Esophagus muscularis mucosa (tissue), 4 donors: ENCODE data around the gene HTT. TPM values are rescaled to one million over a fixed set of nuclear protein-coding genes. Genes with fewer than 3 reads are reported as not detected.

Experiments
- DNase-seq: peaks from one replicate; pipeline ENCODE4 v3.0.0-alpha.2; 2017; ENCODE audit errors: extremely low spot score
- H3K27ac ChIP-seq, 4 donors: fragments of 200-600 bp; sonication (generic); replicated peaks in 1 of 4; 1 replicate in 3 of 4; 2 replicates in 1 of 4; pipeline ENCODE4 v1.5.1; 2016 to 2019; ENCODE audit warnings: mild to moderate bottlenecking in 1 of 4
- H3K27me3 ChIP-seq, 4 donors: fragments of 200-600 bp; sonication (generic); one replicate each; pipeline versions ENCODE4 v1.5.1 to v1.6.0; 2016 to 2019
- H3K36me3 ChIP-seq, 4 donors: fragments of 200-600 bp; sonication (generic); one replicate each; pipeline ENCODE4 v1.5.1; 2016 to 2019
- H3K4me1 ChIP-seq, 4 donors: fragments of 200-600 bp; sonication (generic); one replicate each; pipeline ENCODE4 v1.5.1; 2016 to 2019
- H3K4me3 ChIP-seq, 4 donors: fragments of 200-600 bp; sonication (generic); 1 replicate in 2 of 4; 2 replicates in 2 of 4; pipeline ENCODE4 v1.5.1; 2016 to 2019; ENCODE audit warnings: mild to moderate bottlenecking in 4 of 4, moderate library complexity in 1 of 4
- H3K9me3 ChIP-seq, 4 donors: fragments of 200-600 bp; sonication (generic); 1 replicate in 3 of 4; 2 replicates in 1 of 4; pipeline ENCODE4 v1.5.1; 2016 to 2019
- EP300 ChIP-seq: sonication (generic); formaldehyde crosslinking; IDR thresholded peaks from one replicate; pipeline ENCODE4 v1.6.1; 2017; ENCODE audit warnings: antibody characterized with exemption
- POLR2A ChIP-seq: fragments of 450-650 bp; IDR thresholded peaks from one replicate; pipeline ENCODE4 v1.6.1; 2017; ENCODE audit warnings: antibody characterized with exemption, moderate library complexity, mild to moderate bottlenecking, low read depth
- POLR2AphosphoS5 ChIP-seq, 2 donors: sonication (generic); formaldehyde crosslinking; IDR thresholded peaks; one replicate each; pipeline ENCODE4 v1.6.1; 2017; ENCODE audit warnings: antibody characterized with exemption in 2 of 2
- WGBS: methylation state at CpG from one replicate; pipeline ENCODE4 v1.1.5; 2018; 5-methylcytosine and 5-hydroxymethylcytosine counted together
- intact Hi-C: fragments of 100-400 bp; cut with DNase I; formaldehyde crosslinking; loops from one replicate; pipeline ENCODE4 v1.15.1; 2023
- total RNA-seq, 4 donors: library from RNA; depleted of rRNA; stranded (reverse); fragments of >200 nt; gene quantifications; one replicate each; pipeline versions ENCODE4 v1.1.0 to v1.2.1, GENCODE V29; 2016
- TF ChIP-seq, protein P1 (sequence below), 3 experiments: fragments of 200-600 bp in 2 of 3; fragments of 450-650 bp in 1 of 3; sonication (generic) in 2 of 3; IDR thresholded peaks; one replicate each; pipeline ENCODE4 v1.5.1; 2017 to 2019; ENCODE audit warnings: antibody characterized with exemption in 3 of 3, mild to moderate bottlenecking in 2 of 3, moderate library complexity in 1 of 3

Gene HTT
- total RNA-seq, 4 donors from 2014 or later, result 30.2 to 65.7 (median 49.3) TPM

GRCh38 chr4:3219761-3220475 lies 145.4 kb downstream of the HTT start:
- Histone ChIP-seq H3K36me3 (peaks cover 75 to 98% (median 97%) of the 10 kb centered on the region in 4 donors), H3K4me1 (peaks cover 0 to under 1% (median 0%) of the 10 kb centered on the region in 4 donors), H3K27me3 (no peaks in the 10 kb centered on the region), H3K9me3 (no peaks in the 10 kb centered on the region), H3K27ac (no peak overlapping the region), H3K4me3 (no peak overlapping the region)
- 63% methylated on average over 9 of the region's 9 CpGs for WGBS
- DNase-seq, result no peak
- intact Hi-C loops, result no loop called here
- TF ChIP-seq EP300, result no peak
- no peak for TF ChIP-seq POLR2A
- TF ChIP-seq, protein P1, sequence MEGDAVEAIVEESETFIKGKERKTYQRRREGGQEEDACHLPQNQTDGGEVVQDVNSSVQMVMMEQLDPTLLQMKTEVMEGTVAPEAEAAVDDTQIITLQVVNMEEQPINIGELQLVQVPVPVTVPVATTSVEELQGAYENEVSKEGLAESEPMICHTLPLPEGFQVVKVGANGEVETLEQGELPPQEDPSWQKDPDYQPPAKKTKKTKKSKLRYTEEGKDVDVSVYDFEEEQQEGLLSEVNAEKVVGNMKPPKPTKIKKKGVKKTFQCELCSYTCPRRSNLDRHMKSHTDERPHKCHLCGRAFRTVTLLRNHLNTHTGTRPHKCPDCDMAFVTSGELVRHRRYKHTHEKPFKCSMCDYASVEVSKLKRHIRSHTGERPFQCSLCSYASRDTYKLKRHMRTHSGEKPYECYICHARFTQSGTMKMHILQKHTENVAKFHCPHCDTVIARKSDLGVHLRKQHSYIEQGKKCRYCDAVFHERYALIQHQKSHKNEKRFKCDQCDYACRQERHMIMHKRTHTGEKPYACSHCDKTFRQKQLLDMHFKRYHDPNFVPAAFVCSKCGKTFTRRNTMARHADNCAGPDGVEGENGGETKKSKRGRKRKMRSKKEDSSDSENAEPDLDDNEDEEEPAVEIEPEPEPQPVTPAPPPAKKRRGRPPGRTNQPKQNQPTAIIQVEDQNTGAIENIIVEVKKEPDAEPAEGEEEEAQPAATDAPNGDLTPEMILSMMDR (IDR thresholded peaks at IDR 0.05), result no peak
- no peak for TF ChIP-seq POLR2AphosphoS5 (IDR thresholded peaks at IDR 0.05)

DNA sequence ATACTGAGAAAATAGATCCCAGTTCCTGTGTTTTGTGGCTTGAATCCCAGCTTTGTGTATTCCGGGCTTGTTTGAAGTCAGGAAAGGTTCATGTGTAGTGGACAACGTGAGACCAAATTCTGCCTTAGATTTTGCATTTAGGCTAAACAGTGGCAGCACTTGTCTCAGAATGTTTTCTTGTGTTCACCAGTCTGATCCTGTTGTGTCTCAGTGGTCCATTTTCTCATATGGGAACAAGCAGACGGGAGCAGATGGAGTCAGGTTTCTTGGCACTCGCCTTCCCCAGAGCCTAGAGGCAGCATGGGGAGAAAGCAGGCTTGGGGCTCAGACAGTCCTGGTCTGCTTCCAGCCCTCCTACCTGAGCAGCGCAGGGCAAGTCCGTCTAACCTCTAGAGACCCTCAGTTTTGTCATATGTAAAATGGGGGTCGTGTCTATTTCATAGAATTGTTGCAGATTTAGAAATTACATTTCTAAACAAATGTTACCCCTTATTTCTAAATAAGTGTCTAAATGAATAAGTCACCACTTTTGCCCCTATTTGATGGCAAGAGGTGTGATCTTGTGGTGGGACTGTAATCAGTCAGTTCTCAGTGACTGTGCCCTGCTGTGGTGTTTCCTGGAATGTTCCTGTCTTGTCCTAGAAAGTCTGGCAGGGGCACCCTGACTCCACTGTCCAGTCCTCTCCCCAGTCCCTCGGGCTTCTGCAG lies 146.1 kb downstream of the HTT start:
- Histone ChIP-seq H3K36me3 (peaks cover 68 to 98% (median 96%) of the 10 kb centered on the region in 4 donors), H3K27me3 (no peaks in the 10 kb centered on the region), H3K9me3 (no peaks in the 10 kb centered on the region), H3K4me3 (no peak overlapping the region), H3K4me1 (peaks cover 0 to 7% (median 0%) of the 10 kb centered on the region in 4 donors), H3K27ac (no peak overlapping the region)
- no peak for DNase-seq
- intact Hi-C loops, result no loop called here
- TF ChIP-seq EP300 (no peak), POLR2AphosphoS5 (IDR thresholded peaks at IDR 0.05) (no peak), POLR2A (no peak)
- TF ChIP-seq, protein P1 (IDR thresholded peaks at IDR 0.05), result no peak
- WGBS, result 83% methylated on average over 8 of the region's 8 CpGs

GRCh38 chr4:3221184-3221494 lies 146.7 kb downstream of the HTT start:
- DNase-seq, result no peak
- Histone ChIP-seq H3K36me3 (peaks cover 63 to 98% (median 95%) of the 10 kb centered on the region in 4 donors), H3K9me3 (no peaks in the 10 kb centered on the region), H3K4me3 (no peak overlapping the region), H3K27me3 (no peaks in the 10 kb centered on the region), H3K4me1 (peaks cover 0 to 10% (median 1%) of the 10 kb centered on the region in 4 donors), H3K27ac (no peak overlapping the region)
- WGBS, result 93% methylated on average over 8 of the region's 8 CpGs
- TF ChIP-seq EP300, result no peak
- TF ChIP-seq, protein P1 (IDR thresholded peaks at IDR 0.05), result no peak
- no peak for TF ChIP-seq POLR2A
- TF ChIP-seq POLR2AphosphoS5 (IDR thresholded peaks at IDR 0.05), result no peak
- intact Hi-C loops, result no loop called here

GRCh38 chr4:3221996-3222395 lies 147.5 kb downstream of the HTT start:
- intact Hi-C loops, result no loop called here
- WGBS, result 92% methylated on average over 11 of the region's 12 CpGs
- H3K4me3 ChIP-seq, result no peak overlapping the region
- H3K9me3 ChIP-seq, result no peaks in the 10 kb centered on the region
- DNase-seq, result no peak
- H3K27me3 ChIP-seq, result no peaks in the 10 kb centered on the region
- H3K36me3 ChIP-seq, result peaks cover 57 to 99% (median 97%) of the 10 kb centered on the region in 4 donors
- H3K4me1 ChIP-seq, result peaks cover 0 to 19% (median 6%) of the 10 kb centered on the region in 4 donors
- TF ChIP-seq, protein P1 (IDR thresholded peaks at IDR 0.05), result no peak
- TF ChIP-seq POLR2A (no peak), EP300 (no peak), POLR2AphosphoS5 (IDR thresholded peaks at IDR 0.05) (no peak)
- H3K27ac ChIP-seq, result no peak overlapping the region
